IMR-90 (cell line): ENCODE results near the gene LRRC14B. TPM values are rescaled to one million over a fixed set of nuclear protein-coding genes. Genes with fewer than 3 reads are reported as not detected.
A peak's percentile ranks its signal among the peaks of the same experiment; 100 is the strongest.

Experiments
- ATAC-seq: fragments of 200-7000 bp; cut with Tn5 transposase; 2 replicates; pipeline ENCODE4 v1.9.1; 2020; ENCODE audit warnings: low read depth, mild to moderate bottlenecking, moderate library complexity
- BruUV-seq: library from RNA; stranded (reverse); fragments of 400-500 nt; replicated peaks from 2 replicates; lab custom pipeline; 2021; lab: Mats Ljungman, UMichigan
- CTCF ChIA-PET: fragments of 300-600 bp; formaldehyde crosslinking; extraction: SDS; loops from one replicate; lab custom pipeline; 2021; ENCODE audit warnings: antibody characterized with exemption; lab: Yijun Ruan, JAX
- POLR2A ChIA-PET: fragments of 300-600 bp; sonication (Branson Sonifier 250); formaldehyde crosslinking; loops from one replicate; lab custom pipeline; 2022; ENCODE audit warnings: antibody characterized with exemption; ENCODE audit not compliant: unreplicated experiment; lab: Charles Lee
- DNase-seq: peaks from one replicate; pipeline ENCODE4 v3.0.0; 2013
- H2AFZ ChIP-seq: replicated peaks from 2 replicates; pipeline ENCODE3; 2013; ENCODE audit warnings: low read length, mild to moderate bottlenecking; ENCODE audit not compliant: poor library complexity
- H2AK5ac ChIP-seq: 2 replicates; pipeline ENCODE4 v1.6.1; 2013; ENCODE audit warnings: low read depth, low read length, inconsistent platforms
- H2AK9ac ChIP-seq: replicated peaks from 2 replicates; pipeline ENCODE3; 2013; ENCODE audit warnings: mild to moderate bottlenecking, low read depth, low read length, moderate library complexity; ENCODE audit not compliant: poor library complexity
- H2BK120ac ChIP-seq: 2 replicates; pipeline ENCODE4 v1.6.1; 2013; ENCODE audit warnings: low read depth, low read length, inconsistent platforms
- H2BK15ac ChIP-seq: 3 replicates; pipeline ENCODE4 v1.6.1; 2013; ENCODE audit warnings: low read depth, low read length, inconsistent platforms
- H2BK20ac ChIP-seq: 2 replicates; pipeline ENCODE4 v1.6.1; 2013; ENCODE audit warnings: low read depth, mild to moderate bottlenecking, inconsistent platforms, low read length, moderate library complexity
- H2BK5ac ChIP-seq: 2 replicates; pipeline ENCODE4 v1.6.1; 2013; ENCODE audit warnings: mild to moderate bottlenecking, low read depth, low read length, inconsistent platforms; ENCODE audit not compliant: poor library complexity, severe bottlenecking
- H3K14ac ChIP-seq: replicated peaks from 2 replicates; pipeline ENCODE4 v1.6.1; 2013; ENCODE audit warnings: low read depth, low read length, inconsistent platforms
- H3K18ac ChIP-seq: 2 replicates; pipeline ENCODE4 v1.6.1; 2013; ENCODE audit warnings: low read depth, low read length, control low read depth
- H3K23ac ChIP-seq: 2 replicates; pipeline ENCODE4 v1.6.1; 2013; ENCODE audit warnings: low read depth, low read length, inconsistent platforms
- H3K27ac ChIP-seq: 2 replicates; pipeline ENCODE4 v1.5.1; 2013; ENCODE audit warnings: mild to moderate bottlenecking, control low read depth, low read length; ENCODE audit not compliant: insufficient read depth
- H3K27me3 ChIP-seq: 2 replicates; pipeline ENCODE4 v1.6.1; 2013; ENCODE audit warnings: low read length; ENCODE audit not compliant: control insufficient read depth, insufficient read depth
- H3K36me3 ChIP-seq: 2 replicates; pipeline ENCODE4 v1.6.1; 2013; ENCODE audit warnings: low read length, mixed read lengths; ENCODE audit not compliant: control insufficient read depth, insufficient read depth
- H3K4ac ChIP-seq: 2 replicates; pipeline ENCODE4 v1.6.1; 2013; ENCODE audit warnings: low read depth, low read length, inconsistent platforms
- H3K4me1 ChIP-seq: 2 replicates; pipeline ENCODE4 v1.6.1; 2013; ENCODE audit warnings: low read length, mixed read lengths; ENCODE audit not compliant: control insufficient read depth, insufficient read depth
- H3K4me2 ChIP-seq: 2 replicates; pipeline ENCODE4 v1.6.1; 2013; ENCODE audit warnings: low read depth, mild to moderate bottlenecking, control low read depth, low read length, moderate library complexity
- H3K4me3 ChIP-seq: 2 replicates; pipeline ENCODE4 v1.5.1; 2013; ENCODE audit warnings: low read depth, mild to moderate bottlenecking, control low read depth, low read length, moderate library complexity; ENCODE audit not compliant: insufficient read depth
- H3K56ac ChIP-seq: 2 replicates; pipeline ENCODE4 v1.6.1; 2013; ENCODE audit warnings: low read length, inconsistent platforms; ENCODE audit not compliant: insufficient read depth; ENCODE audit errors: extremely low read depth
- H3K79me1 ChIP-seq, 2 experiments: 2 replicates each; pipeline ENCODE4 v1.6.1; 2013; ENCODE audit warnings: low read length in 2 of 2, inconsistent platforms in 1 of 2, low read depth in 1 of 2
- H3K9ac ChIP-seq: 2 replicates; pipeline ENCODE4 v1.6.1; 2013; ENCODE audit warnings: low read depth, low read length, control low read depth
- H3K9me1 ChIP-seq: 2 replicates; pipeline ENCODE4 v1.6.1; 2013; ENCODE audit warnings: low read length, inconsistent platforms; ENCODE audit not compliant: insufficient read depth
- H3K9me3 ChIP-seq: 2 replicates; pipeline ENCODE4 v1.6.1; 2013; ENCODE audit warnings: low read length; ENCODE audit not compliant: control insufficient read depth, insufficient read depth
- H4K20me1 ChIP-seq: 2 replicates; pipeline ENCODE4 v1.6.1; 2013; ENCODE audit warnings: low read length, inconsistent platforms; ENCODE audit not compliant: insufficient read depth
- H4K5ac ChIP-seq: 2 replicates; pipeline ENCODE4 v1.6.1; 2013; ENCODE audit warnings: mild to moderate bottlenecking, low read depth, low read length, control low read depth
- H4K8ac ChIP-seq, 2 experiments: 2 replicates each; pipeline ENCODE4 v1.6.1; 2013; ENCODE audit warnings: low read depth in 2 of 2, low read length in 2 of 2, control low read depth in 1 of 2, inconsistent platforms in 1 of 2
- H4K91ac ChIP-seq: 2 replicates; pipeline ENCODE4 v1.6.1; 2013; ENCODE audit warnings: low read depth, low read length, inconsistent platforms; ENCODE audit not compliant: insufficient read depth
- BHLHE40 ChIP-seq: fragments of 150-350 bp; IDR thresholded peaks from 2 replicates; pipeline ENCODE4 v1.6.1; 2016; ENCODE audit warnings: mild to moderate bottlenecking, low read depth, low read length
- FOS ChIP-seq: fragments of 150-350 bp; IDR thresholded peaks from 2 replicates; pipeline ENCODE4 v1.6.1; 2016; ENCODE audit warnings: low read depth, low read length
- MAZ ChIP-seq: IDR thresholded peaks from 2 replicates; pipeline ENCODE4 v1.6.1; 2012; ENCODE audit warnings: low read depth, mild to moderate bottlenecking, low read length, improper control_type of control experiment, moderate library complexity, borderline replicate concordance
- MXI1 ChIP-seq: IDR thresholded peaks from 2 replicates; pipeline ENCODE4 v1.6.1; 2012; ENCODE audit warnings: low read depth, mild to moderate bottlenecking, low read length, moderate library complexity, borderline replicate concordance
- RAD21 ChIP-seq: IDR thresholded peaks from 2 replicates; pipeline ENCODE4 v1.6.1; 2012; ENCODE audit warnings: low read length, improper control_type of control experiment
- RCOR1 ChIP-seq: IDR thresholded peaks from 2 replicates; pipeline ENCODE4 v1.6.1; 2012; ENCODE audit warnings: mild to moderate bottlenecking, low read length, improper control_type of control experiment; ENCODE audit not compliant: insufficient replicate concordance
- SMC3 ChIP-seq: fragments of 150-350 bp; IDR thresholded peaks from 2 replicates; pipeline ENCODE4 v1.6.1; 2016; ENCODE audit warnings: low read depth, mild to moderate bottlenecking, antibody characterized with exemption, low read length, moderate library complexity
- WGBS, 2 experiments: methylation state at CpG; one replicate each; pipeline versions ENCODE4 v1.1.5 to v1.1.7; 2013; ENCODE audit warnings: missing lambda C conversion rate in 2 of 2; ENCODE audit not compliant: insufficient read length in 1 of 2; ENCODE audit errors: extremely low coverage in 2 of 2; 5-methylcytosine and 5-hydroxymethylcytosine counted together
- dilution Hi-C: fragments of 300-500 bp; cut with HindIII; formaldehyde crosslinking; loops from one replicate; pipeline ENCODE4 v1.14.3; 2018; ENCODE audit warnings: low sequenced_read_pairs; ENCODE audit not compliant: unreplicated experiment
- in situ Hi-C: fragments of 300-500 bp; cut with MboI; formaldehyde crosslinking; loops from 3 replicates; pipeline ENCODE4 v1.14.3; 2019; ENCODE audit warnings: low sequenced_read_pairs, inconsistent platforms, mixed read lengths
- intact Hi-C: fragments of 100-400 bp; cut with micrococcal nuclease; formaldehyde crosslinking; loops from 2 replicates; pipeline ENCODE4 v1.10.0; 2022
- polyA plus RNA-seq, 3 experiments: library from polyadenylated mRNA; depleted of rRNA; stranded (reverse); fragments of >200 nt; gene quantifications; 2 replicates each; pipeline ENCODE4 v1.2.3, GENCODE V29; 2012; ENCODE audit warnings: low replicate concordance in 1 of 3
- total RNA-seq: library from RNA; depleted of rRNA; stranded (reverse); fragments of >200 nt; gene quantifications from 2 replicates; pipeline ENCODE4 v1.2.3, GENCODE V29; 2012
- TF ChIP-seq, protein P1 (sequence below): conservative IDR thresholded peaks from 2 replicates; pipeline ENCODE4 v1.5.1; 2012; ENCODE audit warnings: mild to moderate bottlenecking, low read depth, low read length, improper control_type of control experiment

The LRRC14B gene
- total and polyA plus RNA-seq, 2 of the 4 experiments (the other 2 are of a cell fraction) = not detected

DNA sequence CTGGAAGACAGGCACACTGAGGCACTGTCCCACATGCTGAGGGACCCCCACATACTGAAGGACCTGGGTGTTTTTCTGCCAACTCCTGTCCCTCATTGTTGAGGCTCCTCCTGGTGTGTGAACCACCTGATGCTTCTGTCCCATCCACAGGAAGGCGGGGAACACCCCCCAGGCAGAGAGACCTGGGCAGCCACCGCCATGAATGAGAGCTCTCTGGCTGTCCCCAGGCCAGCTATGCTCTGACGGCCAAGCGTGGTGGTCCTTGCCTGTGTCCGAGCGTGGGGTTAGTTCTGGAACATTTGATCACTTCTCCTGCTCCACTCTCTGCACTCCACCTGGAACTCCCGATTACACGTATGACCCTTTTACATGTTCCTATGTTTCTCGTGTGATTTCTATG, 11.9 kb upstream of the LRRC14B start:
- in situ Hi-C loops = no loop called here
- 94% methylated on average over 4 of the region's 9 CpGs; no CpG with 5 or more reads in 1 of the 2 experiments for WGBS, 2 experiments

More for the DNA sequence above, 11.9 kb upstream of the LRRC14B start:
- Histone ChIP-seq H3K9me3 (no peaks in the 10 kb centered on the region), H3K4me1 (no peaks in the 10 kb centered on the region), H3K9ac (no peak overlapping the region), H4K91ac (no peak overlapping the region), H2AFZ (peak overlapping the region; percentile 25), H3K4ac (no peak overlapping the region), H4K8ac (no peak overlapping the region), H3K4me2 (no peak overlapping the region), H3K14ac (no peak overlapping the region), H3K56ac (no peak overlapping the region), H4K5ac (no peak overlapping the region), H2AK5ac (no peak overlapping the region), H3K23ac (no peak overlapping the region), H2AK9ac (no peak overlapping the region), H3K9me1 (0 out of 2 replicates have a peak, but pooled peaks cover 2% of the 10 kb centered on the region), H2BK120ac (no peak overlapping the region), H2BK15ac (no peak overlapping the region), H3K18ac (no peak overlapping the region), H2BK20ac (no peak overlapping the region), H3K79me1 (no peaks in the 10 kb centered on the region), H3K36me3 (no peaks in the 10 kb centered on the region), H4K20me1 (no peaks in the 10 kb centered on the region), H3K4me3 (no peak overlapping the region), H2BK5ac (no peak overlapping the region), H3K27ac (no peak overlapping the region), H3K27me3 (peaks cover 16% of the 10 kb centered on the region)
- BruUV-seq = no TSS peak
- TF ChIP-seq RCOR1 (no peak), BHLHE40 (no peak), MXI1 (no peak), RAD21 (no peak), MAZ (no peak), FOS (no peak), SMC3 (no peak)
- TF ChIP-seq, protein P1, sequence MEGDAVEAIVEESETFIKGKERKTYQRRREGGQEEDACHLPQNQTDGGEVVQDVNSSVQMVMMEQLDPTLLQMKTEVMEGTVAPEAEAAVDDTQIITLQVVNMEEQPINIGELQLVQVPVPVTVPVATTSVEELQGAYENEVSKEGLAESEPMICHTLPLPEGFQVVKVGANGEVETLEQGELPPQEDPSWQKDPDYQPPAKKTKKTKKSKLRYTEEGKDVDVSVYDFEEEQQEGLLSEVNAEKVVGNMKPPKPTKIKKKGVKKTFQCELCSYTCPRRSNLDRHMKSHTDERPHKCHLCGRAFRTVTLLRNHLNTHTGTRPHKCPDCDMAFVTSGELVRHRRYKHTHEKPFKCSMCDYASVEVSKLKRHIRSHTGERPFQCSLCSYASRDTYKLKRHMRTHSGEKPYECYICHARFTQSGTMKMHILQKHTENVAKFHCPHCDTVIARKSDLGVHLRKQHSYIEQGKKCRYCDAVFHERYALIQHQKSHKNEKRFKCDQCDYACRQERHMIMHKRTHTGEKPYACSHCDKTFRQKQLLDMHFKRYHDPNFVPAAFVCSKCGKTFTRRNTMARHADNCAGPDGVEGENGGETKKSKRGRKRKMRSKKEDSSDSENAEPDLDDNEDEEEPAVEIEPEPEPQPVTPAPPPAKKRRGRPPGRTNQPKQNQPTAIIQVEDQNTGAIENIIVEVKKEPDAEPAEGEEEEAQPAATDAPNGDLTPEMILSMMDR = no peak
- intact Hi-C loops (no loop called here), dilution Hi-C loops (no loop called here)
- POLR2A ChIA-PET = no interaction called here
- ATAC-seq (no peak), DNase-seq (no peak)
- CTCF ChIA-PET = interaction anchor here (1.0 kb wide), 1 partner anchor 9 kb away, joined by 6 read pairs; no protein-coding TSS in a partner anchor
